OCI-LY1 (cell line): ENCODE data around the gene CBR3.

Experiments
- EZH2 ChIP-seq: fragments of 200-600 bp; sonication (generic), shearing (Covaris generic); IDR thresholded peaks from 2 replicates; pipeline ENCODE4 v1.8.0; 2017; ENCODE audit warnings: borderline replicate concordance, mixed run types, mild to moderate bottlenecking, antibody characterized with exemption, low read length, moderate library complexity, mixed read lengths
- TF ChIP-seq, protein P1 (sequence below): fragments of 200-600 bp; sonication (generic), shearing (Covaris generic); IDR thresholded peaks from 2 replicates; pipeline ENCODE4 v1.5.1; 2017; ENCODE audit warnings: mild to moderate bottlenecking, antibody characterized with exemption, low read length, moderate library complexity, mixed read lengths

DNA sequence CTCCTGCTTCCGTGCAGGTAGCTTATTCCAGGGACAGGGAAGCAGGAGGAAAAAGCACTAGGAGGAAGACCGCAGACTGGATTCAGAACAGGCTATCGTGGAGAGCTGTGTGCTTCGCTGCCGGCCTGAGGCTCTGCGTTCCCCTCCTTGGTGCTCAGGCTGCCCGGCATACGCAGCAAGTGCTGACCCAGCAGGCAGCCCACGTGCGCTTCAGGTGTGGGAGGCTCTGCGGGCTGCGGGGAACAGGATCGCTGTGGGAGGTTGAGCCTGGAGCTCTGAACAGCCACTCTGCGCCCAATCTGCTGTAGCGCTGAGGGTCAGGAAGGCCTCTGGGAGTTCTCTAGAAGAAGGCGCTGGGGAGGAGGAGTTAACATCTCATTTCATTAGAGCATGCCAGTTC, 49.7 kb downstream of the CBR3 start:
- TF ChIP-seq, protein P1, sequence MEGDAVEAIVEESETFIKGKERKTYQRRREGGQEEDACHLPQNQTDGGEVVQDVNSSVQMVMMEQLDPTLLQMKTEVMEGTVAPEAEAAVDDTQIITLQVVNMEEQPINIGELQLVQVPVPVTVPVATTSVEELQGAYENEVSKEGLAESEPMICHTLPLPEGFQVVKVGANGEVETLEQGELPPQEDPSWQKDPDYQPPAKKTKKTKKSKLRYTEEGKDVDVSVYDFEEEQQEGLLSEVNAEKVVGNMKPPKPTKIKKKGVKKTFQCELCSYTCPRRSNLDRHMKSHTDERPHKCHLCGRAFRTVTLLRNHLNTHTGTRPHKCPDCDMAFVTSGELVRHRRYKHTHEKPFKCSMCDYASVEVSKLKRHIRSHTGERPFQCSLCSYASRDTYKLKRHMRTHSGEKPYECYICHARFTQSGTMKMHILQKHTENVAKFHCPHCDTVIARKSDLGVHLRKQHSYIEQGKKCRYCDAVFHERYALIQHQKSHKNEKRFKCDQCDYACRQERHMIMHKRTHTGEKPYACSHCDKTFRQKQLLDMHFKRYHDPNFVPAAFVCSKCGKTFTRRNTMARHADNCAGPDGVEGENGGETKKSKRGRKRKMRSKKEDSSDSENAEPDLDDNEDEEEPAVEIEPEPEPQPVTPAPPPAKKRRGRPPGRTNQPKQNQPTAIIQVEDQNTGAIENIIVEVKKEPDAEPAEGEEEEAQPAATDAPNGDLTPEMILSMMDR, result no peak
- TF ChIP-seq EZH2, result no peak
